NCI-H128 (cell line): ENCODE data around the gene MCF2L2.
"Not testable (repeated sequence)": the region's sequence is repeated elsewhere in the genome, so short reads cannot be mapped to it uniquely, and the experiment has no call there.

Source experiments
- DNase-seq: peaks from one replicate; lab custom pipeline; 2025; ENCODE audit not compliant: unreplicated experiment; lab: John Stamatoyannopoulos, UW

Gene MCF2L2, protein sequence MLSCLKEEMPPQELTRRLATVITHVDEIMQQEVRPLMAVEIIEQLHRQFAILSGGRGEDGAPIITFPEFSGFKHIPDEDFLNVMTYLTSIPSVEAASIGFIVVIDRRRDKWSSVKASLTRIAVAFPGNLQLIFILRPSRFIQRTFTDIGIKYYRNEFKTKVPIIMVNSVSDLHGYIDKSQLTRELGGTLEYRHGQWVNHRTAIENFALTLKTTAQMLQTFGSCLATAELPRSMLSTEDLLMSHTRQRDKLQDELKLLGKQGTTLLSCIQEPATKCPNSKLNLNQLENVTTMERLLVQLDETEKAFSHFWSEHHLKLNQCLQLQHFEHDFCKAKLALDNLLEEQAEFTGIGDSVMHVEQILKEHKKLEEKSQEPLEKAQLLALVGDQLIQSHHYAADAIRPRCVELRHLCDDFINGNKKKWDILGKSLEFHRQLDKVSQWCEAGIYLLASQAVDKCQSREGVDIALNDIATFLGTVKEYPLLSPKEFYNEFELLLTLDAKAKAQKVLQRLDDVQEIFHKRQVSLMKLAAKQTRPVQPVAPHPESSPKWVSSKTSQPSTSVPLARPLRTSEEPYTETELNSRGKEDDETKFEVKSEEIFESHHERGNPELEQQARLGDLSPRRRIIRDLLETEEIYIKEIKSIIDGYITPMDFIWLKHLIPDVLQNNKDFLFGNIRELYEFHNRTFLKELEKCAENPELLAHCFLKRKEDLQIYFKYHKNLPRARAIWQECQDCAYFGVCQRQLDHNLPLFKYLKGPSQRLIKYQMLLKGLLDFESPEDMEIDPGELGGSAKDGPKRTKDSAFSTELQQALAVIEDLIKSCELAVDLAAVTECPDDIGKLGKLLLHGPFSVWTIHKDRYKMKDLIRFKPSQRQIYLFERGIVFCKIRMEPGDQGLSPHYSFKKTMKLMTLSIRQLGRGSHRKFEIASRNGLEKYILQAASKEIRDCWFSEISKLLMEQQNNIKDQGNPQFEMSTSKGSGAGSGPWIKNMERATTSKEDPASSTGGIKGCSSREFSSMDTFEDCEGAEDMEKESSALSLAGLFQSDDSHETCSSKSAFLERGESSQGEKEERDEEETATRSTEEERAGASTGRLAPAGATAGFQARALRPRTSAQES

DNA sequence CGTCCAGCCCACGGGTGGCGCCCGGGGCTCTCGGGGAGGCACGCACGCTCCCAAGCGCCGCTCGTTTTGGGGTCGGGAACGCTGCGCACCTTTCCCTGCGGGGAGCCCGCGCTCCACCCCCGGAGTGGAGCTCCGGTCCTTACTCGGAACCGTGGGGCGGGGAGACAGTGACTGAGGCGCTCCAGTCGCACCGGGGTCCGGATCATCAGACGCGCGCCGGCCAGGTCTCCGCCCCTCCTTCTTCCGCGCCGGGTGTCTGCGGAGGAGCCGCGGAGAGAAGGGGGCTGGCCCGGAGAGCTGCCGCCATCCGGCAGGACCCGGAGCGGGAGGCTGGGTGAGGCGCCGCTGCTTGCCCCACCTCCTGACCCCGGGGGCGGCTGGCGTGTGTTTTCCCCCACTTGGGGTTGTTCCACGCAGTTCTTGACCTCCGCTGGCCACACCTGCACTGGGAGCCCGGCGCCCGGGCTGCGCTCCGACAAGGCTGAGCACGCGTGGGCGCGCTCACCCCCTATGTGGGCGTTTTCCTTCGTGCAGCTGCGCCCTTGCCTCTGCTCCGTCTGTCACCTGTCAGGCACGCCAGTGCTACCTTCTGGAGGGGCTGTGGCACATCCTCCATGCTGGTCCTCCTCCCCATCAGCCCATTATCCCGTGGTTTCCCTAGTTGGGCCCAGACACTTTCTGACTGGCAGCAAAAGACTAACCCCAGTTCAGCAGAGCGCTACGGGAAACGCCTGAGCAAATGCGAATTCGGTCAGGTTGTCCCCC is at the start of gene MCF2L2:
Gene MCF2L2, minus strand, starts transcription at position 173 of the 765 bp plus-strand sequence. CDS start 642 bp downstream, outside the sequence.
- DNase-seq = peak; percentile 43

DNA sequence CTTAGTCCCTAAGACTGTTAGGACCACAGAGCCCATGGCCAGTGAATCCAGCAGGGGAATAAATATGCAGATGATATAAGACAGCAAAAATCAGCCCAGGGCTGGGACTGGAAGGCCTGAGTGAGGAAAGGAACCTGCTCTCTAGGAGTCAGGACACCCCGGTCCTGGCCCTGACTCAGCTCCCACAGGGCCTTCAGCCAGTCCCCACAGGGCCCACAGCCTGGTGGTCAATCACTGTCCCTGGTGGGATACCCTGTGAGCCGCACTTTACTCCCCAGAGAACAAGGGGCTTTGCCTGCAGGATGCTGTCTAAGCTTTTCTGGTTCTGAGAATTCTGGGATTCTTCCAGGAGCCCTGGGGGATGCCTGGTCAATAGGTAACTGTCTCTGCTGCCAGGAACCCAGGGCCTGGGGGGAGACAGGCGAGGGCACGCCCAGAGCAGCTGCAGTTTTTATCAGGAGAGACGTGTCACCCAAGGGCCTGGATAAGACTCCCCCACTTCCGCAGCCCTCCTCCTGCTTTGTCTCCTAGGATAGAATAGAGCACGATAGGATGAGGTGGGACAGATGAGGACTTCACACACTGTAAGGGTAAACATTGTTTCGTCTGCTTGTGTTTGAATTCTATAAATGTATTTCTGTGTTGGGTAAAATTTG is 49.5 kb upstream of the MCF2L2 start:
- DNase-seq = no peak

DNA sequence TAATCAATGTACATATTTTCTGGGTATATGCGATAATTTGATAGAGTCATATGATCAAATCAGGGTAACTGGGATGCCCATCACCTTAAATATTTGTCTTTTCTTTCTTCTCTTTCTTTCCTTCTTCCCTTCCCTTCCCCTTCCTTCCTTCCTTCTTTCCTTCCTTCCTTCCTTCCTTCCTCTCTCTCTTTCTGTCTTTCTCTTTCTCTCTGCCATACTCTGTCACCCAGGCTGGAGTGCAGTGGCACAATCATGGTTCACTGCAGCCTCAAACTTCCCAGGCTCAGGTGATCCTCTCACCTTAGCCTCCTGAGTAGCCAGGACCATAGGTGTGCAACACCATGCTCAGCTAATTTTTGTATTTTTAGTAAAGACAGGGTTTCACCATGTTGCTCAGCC is 47.3 kb upstream of the MCF2L2 start:
- not testable (repeated sequence) for DNase-seq

DNA sequence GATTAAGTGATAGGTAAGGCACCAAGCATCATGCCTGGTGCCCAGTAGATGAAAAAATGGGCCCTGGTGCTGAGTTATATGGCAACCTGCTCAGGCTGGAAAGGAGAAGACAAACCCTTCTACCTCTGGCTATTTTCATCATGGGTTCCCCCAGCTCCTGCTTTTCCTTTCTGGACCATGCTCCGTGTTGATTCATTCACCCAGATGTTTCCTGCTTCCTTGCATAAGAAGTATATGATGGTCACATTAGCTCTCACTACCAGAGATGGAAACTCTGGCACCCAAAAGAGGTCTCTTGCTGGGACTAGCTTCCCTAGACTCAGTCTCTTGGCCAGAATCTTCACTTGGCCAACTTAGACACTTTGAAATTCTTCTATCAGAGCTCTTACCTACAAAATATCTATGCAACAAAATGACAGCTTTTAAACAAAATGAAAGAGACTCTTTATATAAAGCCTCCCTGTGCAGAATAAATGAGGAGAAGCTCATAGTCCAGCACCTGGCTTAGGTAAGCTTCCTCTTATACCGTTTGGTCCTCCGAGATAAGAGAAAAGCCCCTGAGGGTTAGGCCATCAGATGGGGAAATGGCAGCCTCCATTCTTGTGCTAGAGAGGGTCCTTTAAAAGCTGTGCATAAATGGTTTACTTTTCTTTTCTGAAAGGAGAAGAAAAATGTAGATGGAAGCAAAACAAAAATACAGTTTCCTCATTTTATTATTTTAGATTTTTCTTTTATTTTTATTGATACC is 46.8 kb upstream of the MCF2L2 start:
- DNase-seq = no peak

DNA sequence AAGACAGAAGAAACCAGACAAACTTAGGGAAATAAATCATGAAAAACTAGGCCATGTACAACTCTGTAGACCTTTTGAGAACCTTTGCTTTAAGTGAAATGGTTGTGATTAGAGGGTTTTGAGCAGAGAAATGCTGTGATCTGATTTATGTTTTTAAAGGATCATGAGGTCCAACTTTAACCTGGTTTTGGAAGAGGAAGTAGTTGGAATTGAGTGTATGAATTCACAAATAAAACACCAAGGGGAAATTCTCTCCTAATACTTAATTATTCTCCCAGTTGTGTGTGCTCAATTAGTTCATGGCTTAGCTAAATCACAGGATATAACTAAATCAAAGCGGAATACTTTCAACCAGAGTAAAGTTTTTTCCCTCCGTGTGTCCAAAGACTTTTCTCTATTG is 45.5 kb upstream of the MCF2L2 start:
- no peak for DNase-seq

DNA sequence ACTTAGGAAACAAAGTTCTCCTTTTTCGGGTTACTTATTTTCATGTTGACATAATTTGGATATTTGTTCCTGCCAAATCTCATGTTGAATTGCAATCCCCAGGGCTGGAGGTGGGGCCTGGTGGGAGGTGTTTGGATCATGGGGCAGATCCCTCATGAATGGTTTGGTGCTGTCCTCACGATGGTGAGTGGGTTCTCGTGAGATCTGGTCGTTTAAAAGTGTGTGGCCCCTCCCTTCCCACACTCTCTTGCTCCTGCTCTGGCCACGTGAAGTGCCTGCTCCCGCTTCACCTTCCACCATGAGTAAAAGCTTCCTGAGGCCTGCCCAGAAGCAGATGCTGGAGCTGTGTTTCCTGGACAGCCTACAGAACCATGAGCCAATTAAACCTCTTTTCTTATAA is 43.7 kb upstream of the MCF2L2 start:
- no peak for DNase-seq

DNA sequence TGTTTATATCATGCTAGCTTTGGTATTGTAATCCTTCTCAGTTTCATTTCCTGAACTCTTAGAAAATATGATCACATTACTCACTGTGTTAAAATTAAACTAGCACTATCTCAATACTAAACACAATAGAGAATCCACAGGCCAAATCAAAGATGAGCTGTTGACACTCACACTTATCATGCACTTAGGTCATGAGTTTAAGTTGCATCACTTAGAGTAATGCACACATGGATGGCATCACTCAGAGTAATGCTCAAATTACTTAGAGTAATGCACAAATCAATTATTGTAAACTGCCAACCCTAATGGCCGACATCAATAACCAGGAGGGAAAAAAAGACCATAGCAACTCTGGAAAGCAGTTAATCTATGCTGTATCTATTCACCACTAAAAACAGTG is 40.0 kb upstream of the MCF2L2 start:
- no peak for DNase-seq

DNA sequence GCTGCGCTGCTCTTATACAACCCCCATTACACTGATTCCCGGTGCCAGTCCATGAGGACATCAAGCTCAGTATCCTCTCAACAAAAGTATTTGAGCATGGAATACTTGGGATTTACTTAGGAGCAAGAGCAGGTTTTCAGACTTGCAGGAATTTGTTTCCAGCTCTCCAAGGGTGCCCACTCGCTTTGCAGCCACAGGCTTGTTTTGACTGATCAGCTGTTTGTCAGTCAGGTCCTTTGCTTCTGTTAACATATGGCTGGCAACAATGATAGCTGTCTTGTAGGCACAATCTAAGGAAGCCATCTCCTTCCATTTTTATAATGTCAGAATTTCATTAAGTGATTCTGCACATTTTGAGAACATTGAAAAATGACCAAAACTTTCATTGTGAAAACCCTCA is 38.2 kb upstream of the MCF2L2 start:
- DNase-seq = no peak

DNA sequence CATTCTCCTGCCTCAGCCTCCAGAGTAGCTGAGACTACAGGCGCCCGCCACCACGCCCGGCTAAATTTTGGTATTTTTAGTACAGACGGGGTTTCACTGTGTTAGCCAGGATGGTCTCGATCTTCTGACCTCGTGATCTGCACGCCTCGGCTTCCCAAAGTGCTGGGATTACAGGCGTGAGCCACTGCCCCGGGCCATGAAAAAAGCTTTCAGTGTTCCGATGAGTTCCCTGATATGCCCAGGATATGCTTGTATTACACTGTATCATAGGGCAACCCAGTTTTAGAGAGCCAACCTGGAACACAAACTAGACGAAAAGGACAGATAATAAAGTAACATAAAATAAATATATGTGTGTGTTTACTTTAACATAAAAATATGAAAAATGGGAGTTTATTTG is 37.3 kb upstream of the MCF2L2 start:
- not testable (repeated sequence) for DNase-seq

DNA sequence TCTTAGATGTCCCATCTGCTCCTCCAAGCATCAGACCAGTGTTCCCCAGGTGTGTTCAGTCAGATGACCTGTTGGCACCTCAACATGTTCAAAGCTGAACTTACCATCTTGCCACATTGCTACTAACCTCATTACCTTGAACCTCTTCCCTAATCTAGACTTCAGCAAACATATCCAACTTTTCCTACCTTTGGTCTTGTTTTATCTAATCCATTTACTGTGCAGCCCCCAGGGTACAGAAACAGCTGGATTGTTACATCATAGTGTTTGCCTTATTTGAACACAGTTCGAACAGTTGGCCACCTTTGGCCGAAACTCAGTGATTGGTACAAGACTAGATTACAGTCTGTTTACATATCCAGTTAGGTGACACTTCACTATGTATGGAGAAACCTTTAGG is 36.1 kb upstream of the MCF2L2 start:
- no peak for DNase-seq

DNA sequence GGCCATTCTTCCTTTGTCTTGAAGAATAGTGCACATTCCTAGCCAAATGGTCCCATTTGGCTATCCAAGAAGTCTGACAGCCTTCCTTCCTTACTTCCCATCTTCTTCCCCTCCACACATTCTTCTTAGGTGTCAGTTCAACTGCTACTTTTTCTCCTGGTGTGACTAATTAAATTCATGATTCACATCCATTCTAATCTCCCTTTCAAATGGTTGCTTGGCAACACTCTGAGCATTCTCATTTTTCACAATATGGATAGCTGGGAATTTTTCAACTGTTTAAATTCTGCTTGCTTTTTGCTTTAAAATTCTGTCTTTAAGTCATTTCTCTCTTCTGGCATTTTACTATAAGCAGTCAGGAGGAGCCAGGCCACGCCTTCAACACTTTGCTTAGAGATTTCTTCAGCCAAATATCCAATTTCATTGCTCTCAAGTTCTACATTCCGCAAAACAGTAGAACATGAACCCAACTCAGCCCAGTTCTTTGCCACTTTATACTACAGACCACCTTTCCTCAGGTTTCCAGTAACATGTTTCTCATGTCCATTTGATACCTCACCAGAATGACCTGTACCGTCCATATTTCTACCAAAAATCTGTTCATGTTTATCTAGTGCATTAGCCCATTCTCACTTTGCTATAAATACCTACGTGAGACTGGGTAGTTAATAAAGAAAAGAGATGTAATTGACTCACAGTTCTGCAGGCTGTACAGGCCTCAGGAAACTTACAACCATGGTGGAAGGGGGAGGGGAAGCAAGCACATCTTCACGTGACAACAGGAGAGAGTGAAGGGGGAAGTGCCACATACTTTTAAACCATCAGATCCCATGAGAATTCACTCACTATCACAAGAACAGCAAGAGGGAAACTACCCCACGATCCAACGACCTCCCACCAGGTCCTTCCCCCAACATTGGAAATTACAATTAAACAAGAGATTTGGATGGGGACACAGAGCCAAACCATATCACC is 31.9 kb upstream of the MCF2L2 start:
- DNase-seq = no peak

DNA sequence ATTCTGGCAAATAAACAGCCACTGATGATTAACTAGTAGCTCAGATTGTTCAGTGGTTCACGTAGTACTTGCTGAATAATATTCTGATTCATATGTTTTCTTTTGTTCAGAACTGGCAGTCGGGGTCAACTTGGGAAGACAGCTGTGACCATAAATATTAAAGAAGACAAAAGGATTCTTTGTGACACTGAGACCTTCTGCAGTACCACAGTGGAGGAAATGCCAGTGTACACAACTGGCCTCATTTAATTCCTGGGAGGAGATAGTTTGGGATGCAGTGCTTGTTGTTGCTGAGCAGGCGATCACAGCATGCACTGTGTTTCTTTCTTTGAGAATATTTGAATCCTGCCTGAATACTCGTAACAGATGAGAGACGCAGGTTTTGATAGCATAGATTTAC is 26.7 kb upstream of the MCF2L2 start:
- no peak for DNase-seq

DNA sequence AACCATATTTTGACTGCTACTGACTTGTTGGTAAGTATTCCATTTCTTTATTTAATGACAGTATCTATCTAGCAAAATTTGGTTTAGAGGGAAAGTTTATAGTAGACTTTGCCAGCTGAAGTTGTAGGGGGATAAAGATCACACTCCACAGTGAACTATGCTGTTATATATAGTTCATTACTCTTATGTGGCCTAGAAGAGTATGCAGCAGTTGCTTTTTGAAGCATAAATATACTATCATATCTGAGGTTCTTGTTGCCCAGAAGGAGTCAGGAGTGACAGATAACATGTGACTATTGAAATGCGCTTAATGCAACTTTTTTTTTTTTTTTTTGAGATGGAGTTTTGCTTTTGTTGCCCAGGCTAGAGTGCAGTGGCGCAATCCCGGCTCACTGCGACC is 25.6 kb upstream of the MCF2L2 start:
- DNase-seq = no peak

DNA sequence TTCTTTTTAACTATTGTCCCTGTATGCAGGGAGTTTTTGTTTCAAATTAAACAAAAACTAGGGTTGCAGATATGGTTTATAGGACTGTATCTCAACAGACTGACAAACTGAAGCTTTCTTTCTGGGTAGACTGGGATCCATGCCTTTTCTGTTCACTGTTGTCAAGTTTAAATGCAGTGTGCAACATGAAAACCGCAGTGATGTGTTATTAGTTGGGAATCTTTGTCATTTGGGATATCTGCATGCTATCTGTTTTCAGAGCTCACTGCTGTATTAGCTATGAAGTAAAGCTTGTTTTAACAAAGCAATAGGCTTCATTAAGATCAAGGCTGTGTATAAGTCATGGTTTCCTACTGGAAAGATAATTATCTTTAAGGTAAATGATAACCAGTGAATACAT is 21.4 kb upstream of the MCF2L2 start:
- DNase-seq = no peak

DNA sequence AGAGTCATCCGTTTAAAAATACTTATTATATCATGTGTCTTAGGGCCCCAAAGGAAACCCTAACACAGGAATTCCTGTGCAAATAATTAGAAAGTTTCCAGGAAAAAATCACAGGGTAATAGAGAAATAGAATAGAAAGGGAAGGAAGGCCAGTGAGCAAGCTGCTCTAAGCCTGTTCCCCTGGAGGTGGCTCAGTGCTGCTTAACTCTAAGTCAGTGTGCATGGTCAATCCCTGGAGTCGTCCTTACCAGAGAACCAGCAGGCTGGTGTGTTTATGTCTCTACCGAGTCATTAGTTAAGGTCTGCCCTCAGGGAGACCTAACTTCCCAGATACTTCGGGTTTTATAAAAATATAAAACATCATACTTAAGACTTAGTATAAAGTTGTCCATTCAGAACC is 21.0 kb upstream of the MCF2L2 start:
- DNase-seq = no peak

DNA sequence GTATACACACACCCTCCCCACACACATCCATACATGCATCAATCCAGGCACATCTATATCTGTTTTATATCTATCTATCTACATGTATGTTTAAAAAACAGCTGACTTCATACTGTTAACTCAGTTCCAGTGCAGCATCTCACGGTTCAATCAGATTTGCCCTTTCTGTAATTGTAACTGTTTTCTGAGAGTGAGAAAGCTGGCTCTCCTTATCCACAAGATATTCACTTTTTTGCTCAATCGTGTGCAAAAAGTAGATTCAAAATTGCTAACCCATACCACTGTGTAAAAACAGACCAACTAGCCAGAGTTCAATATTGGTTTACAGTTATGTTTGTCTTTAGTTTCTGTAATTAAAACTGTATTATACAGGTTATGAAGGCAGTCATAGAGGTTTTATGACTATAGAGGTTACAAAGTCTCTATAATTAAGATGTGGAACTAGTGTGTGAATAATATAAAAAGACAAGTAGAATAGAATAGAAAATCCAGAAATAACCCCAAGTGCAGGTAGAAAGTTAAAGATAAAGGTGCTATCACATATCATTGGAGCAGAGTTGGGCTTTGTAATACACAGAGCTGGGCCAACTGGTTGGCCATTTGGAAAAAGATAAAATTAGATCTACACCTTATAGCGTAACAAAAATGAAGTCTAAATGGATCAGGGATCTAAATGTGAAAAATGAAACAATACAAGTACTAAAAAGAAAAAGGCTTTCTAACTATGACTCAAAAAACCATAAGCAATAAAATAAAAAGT is 20.1 kb upstream of the MCF2L2 start:
- DNase-seq = no peak

DNA sequence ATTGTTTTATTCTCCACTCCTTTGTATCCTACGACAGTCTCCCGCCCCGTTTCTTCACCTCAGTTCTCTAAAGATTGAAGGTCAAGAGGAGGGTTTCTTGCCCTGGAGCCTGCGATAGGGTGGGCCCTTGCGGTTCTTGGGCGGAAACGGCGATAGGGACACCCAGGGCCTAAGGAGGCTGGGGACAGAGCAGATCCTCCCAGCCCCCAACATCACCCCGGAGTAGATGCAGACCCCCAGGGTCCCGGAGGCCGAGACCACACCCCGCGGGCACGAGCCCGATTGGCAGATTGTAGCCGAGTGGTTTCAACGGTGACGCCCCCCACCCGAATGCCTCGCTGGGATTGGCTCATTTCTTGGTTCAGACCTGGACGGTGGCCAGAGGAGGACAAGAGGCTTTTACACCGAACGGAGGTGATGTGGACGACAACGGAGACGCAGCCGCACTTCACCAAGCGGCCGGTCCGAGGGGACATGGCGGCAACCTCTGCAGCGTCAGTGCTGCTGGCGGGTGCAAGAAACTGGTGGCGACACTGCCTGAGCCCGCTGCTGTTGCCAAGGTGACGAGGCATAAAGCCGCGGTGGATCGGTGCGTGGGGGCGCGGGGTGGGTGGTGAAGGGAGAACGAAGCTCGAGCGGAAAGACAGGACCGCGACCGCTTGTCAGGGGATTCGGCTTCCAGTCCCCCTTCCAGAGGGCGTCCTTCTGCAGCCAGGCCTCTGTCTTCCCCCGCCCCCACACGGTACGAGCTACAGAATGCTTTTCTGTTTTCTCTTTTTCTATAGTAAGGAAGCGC is 19.0 kb upstream of the MCF2L2 start:
- DNase-seq = peak; percentile 95
